ENCODE measurements around the gene ZNF593.

The ZNF593 gene

GRCh38 chr1:26213335-26213905 is 43.7 kb downstream of the ZNF593 start:
- no peak for DNase-seq

DNA sequence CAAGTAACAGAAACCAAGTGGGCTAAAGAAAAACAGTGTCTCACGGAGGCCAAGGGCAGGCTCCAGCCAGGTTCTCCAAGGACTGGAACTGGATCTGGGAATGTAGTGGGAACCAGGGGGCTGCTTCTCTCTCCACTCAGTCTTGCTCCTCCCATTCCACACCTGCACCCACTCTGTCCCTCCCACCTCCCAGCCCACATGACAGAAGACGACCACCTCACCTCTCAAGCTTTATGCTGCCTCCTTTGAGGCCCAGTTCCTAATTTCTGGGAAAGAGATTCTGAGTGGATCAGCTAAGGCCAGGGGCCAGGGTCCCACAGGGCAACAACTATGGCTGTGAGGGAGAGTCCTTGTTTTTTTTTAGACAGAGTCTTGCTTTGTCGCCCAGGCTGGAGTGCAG is 45.5 kb downstream of the ZNF593 start:
- no peak for DNase-seq

GRCh38 chr1:26218906-26219494 is 49.3 kb downstream of the ZNF593 start:
- DNase-seq: no peak

Data from cerebellar nuclear complex (tissue), 1 donor.